ENCODE data around the gene NAA80. TPM values are rescaled to one million over a fixed set of nuclear protein-coding genes. Genes with fewer than 3 reads are reported as not detected.

Gene NAA80
- total and polyA plus RNA-seq, 2 donors (not counting 3 experiments of a cell fraction or from before 2014, with no cell fraction given): 9.0 to 13.1 TPM

GRCh38 chr3:50279255-50280016 is 19.8 kb downstream of the NAA80 start:
- Histone ChIP-seq H3K4me3 (replicated peaks in 1 of 3; ENCODE audit: insufficient read depth in 1 of 3, low read depth in 1 of 3, low read length in 3 of 3) (no peak overlapping the region), H3K36me3 (ENCODE audit: control insufficient read depth in 2 of 2, extremely low read depth in 1 of 2, insufficient read depth in 2 of 2, low read length in 2 of 2) (no peaks in the 10 kb centered on the region), H3K4me2 (ENCODE audit: insufficient read depth, low read length) (no peak overlapping the region), H3K79me2 (ENCODE audit: control insufficient read depth, insufficient read depth, low read length) (no peaks in the 10 kb centered on the region), H3K9me3 (replicated peaks; ENCODE audit: control insufficient read depth, insufficient read depth, low read length) (no peaks in the 10 kb centered on the region), H2AFZ (ENCODE audit: low read depth, low read length) (no peak overlapping the region), H3K4me1 (ENCODE audit: control insufficient read depth, extremely low read depth, insufficient read depth, low read length) (no peaks in the 10 kb centered on the region), H3K9me1 (replicated peaks; ENCODE audit: control insufficient read depth, extremely low read depth, insufficient read depth, low read length) (no peaks in the 10 kb centered on the region), H3K9ac (replicated peaks; ENCODE audit: extremely low read depth, insufficient read depth, low read length) (no peak overlapping the region), H3K27ac (ENCODE audit: insufficient read depth, low read depth, low read length) (no peak overlapping the region), H3K27me3 (ENCODE audit: control insufficient read depth in 2 of 2, insufficient read depth in 2 of 2, low read length in 2 of 2) (peaks cover 18 to 21% of the 10 kb centered on the region in 2 experiments), H4K20me1 (replicated peaks; ENCODE audit: control insufficient read depth, extremely low read depth, insufficient read depth, low read length) (no peaks in the 10 kb centered on the region)
- no peak for TF ChIP-seq GATA2 (IDR thresholded peaks at IDR 0.05; ENCODE audit: insufficient read depth, insufficient read length, low read depth, low read length)
- TF ChIP-seq FOS (IDR thresholded peaks at IDR 0.05; ENCODE audit: borderline replicate concordance, insufficient read depth, low read length): no peak
- no peak for TF ChIP-seq CTCF (IDR thresholded peaks at IDR 0.05; ENCODE audit: extremely low read depth in 1 of 2, insufficient read depth in 1 of 2, low read depth in 1 of 2, low read length in 2 of 2)
- TF ChIP-seq POLR2A (IDR thresholded peaks at IDR 0.05; ENCODE audit: low read depth, low read length): no peak
- no peak for TF ChIP-seq POLR2AphosphoS5 (IDR thresholded peaks at IDR 0.05; ENCODE audit: insufficient read depth, low read depth, low read length)
- no peak for TF ChIP-seq JUN (IDR thresholded peaks at IDR 0.05; ENCODE audit: borderline replicate concordance, insufficient read depth, insufficient read length, low read depth)
- TF ChIP-seq MAX (IDR thresholded peaks at IDR 0.05; ENCODE audit: insufficient read depth, insufficient read length): no peak
- no peak for TF ChIP-seq EZH2 (IDR thresholded peaks at IDR 0.05; ENCODE audit: borderline replicate concordance, low read depth, low read length, severe bottlenecking)
- no peak for TF ChIP-seq MYC (IDR thresholded peaks at IDR 0.05; ENCODE audit: low read depth, low read length)
- ChIA-PET POLR2A (no interaction called here), CTCF (interaction anchor here (0.7 to 2.2 kb wide), 9 partner anchors 10 to 85 kb away, joined by 3 to 9 read pairs (median 5); partner anchors contain the start of genes GNAI2 and IFRD2)
- intact Hi-C loops (cut with micrococcal nuclease) (no loop called here), dilution Hi-C loops (cut with MboI; ENCODE audit: extremely low pct_ligation_motif_present, low sequenced_read_pairs) (no loop called here)
- BruUV-seq (replicated peaks): no TSS peak
- FAIRE-seq (no peak), DNase-seq (ENCODE audit: low read depth, low spot score) (no peak)

Data from endothelial cell of umbilical vein (primary cell).